Neural cell (in vitro differentiated cells): ENCODE data around the gene OVAAL. TPM values are rescaled to one million over a fixed set of nuclear protein-coding genes. Genes with fewer than 3 reads are reported as not detected.

ENCODE experiments used
- H2AFZ ChIP-seq: fragments of 200-600, 300-800 bp; sonication (generic), shearing (Covaris generic); 2 replicates; pipeline ENCODE4 v1.6.0; 2014; ENCODE audit warnings: low read depth, mild to moderate bottlenecking, antibody characterized with exemption, low read length, moderate library complexity
- H3F3A ChIP-seq: fragments of 200-600 bp; shearing (Covaris generic); 2 replicates; pipeline ENCODE4 v1.6.1; 2016; ENCODE audit warnings: mild to moderate bottlenecking, moderate library complexity, mixed read lengths, antibody characterized with exemption, low read length; ENCODE audit not compliant: insufficient read depth, poor library complexity, severe bottlenecking
- H3K27ac ChIP-seq: fragments of 200-600, 300-800 bp; sonication (generic), shearing (Covaris generic); 2 replicates; pipeline ENCODE4 v1.5.1; 2014; ENCODE audit warnings: mild to moderate bottlenecking, low read length, moderate library complexity
- H3K27me3 ChIP-seq: fragments of 300-800, 200-600 bp; sonication (generic), shearing (Covaris generic); 2 replicates; pipeline ENCODE4 v1.6.0; 2014; ENCODE audit warnings: mild to moderate bottlenecking, low read depth, low read length, moderate library complexity; ENCODE audit not compliant: insufficient read depth
- H3K36me3 ChIP-seq: fragments of 300-800, 200-600 bp; sonication (generic), shearing (Covaris generic); 2 replicates; pipeline ENCODE4 v1.5.1; 2014; ENCODE audit warnings: mild to moderate bottlenecking, antibody characterized with exemption, low read length, moderate library complexity; ENCODE audit not compliant: insufficient read depth
- H3K4me2 ChIP-seq: fragments of 300-800, 200-600 bp; sonication (generic), shearing (Covaris generic); 2 replicates; pipeline ENCODE4 v1.6.0; 2014; ENCODE audit warnings: mild to moderate bottlenecking, low read length
- H3K4me3 ChIP-seq: fragments of 300-800, 200-600 bp; sonication (generic), shearing (Covaris generic); 2 replicates; pipeline ENCODE4 v1.5.1; 2014; ENCODE audit warnings: mild to moderate bottlenecking, low read length, moderate library complexity
- H3K79me2 ChIP-seq: fragments of 200-600 bp; shearing (Covaris generic); replicated peaks from 2 replicates; pipeline ENCODE4 v1.6.0; 2014; ENCODE audit warnings: mild to moderate bottlenecking, low read length, moderate library complexity; ENCODE audit not compliant: insufficient read depth
- H3K9ac ChIP-seq: fragments of 300-800, 200-600 bp; sonication (generic), shearing (Covaris generic); 2 replicates; pipeline ENCODE4 v1.6.1; 2016; ENCODE audit warnings: mild to moderate bottlenecking, low read length, mixed read lengths
- H3K9me2 ChIP-seq: fragments of 200-600 bp; shearing (Covaris generic); 2 replicates; pipeline ENCODE4 v1.6.1; 2016; ENCODE audit warnings: mild to moderate bottlenecking, low read length, mixed read lengths; ENCODE audit not compliant: insufficient read depth
- H3K9me3 ChIP-seq: fragments of 200-600, 300-800 bp; sonication (generic), shearing (Covaris generic); 2 replicates; pipeline ENCODE4 v1.6.1; 2016; ENCODE audit warnings: mild to moderate bottlenecking, mixed run types, low read length, moderate library complexity, mixed read lengths
- H4K20me1 ChIP-seq: fragments of 200-600 bp; shearing (Covaris generic); 2 replicates; pipeline ENCODE4 v1.6.1; 2016; ENCODE audit warnings: mild to moderate bottlenecking, mixed run types; ENCODE audit not compliant: insufficient read depth
- CTCF ChIP-seq: fragments of 450-650 bp; IDR thresholded peaks from 2 replicates; pipeline ENCODE4 v1.5.1; 2014; ENCODE audit warnings: antibody characterized with exemption, mild to moderate bottlenecking, moderate library complexity; ENCODE audit not compliant: poor library complexity, severe bottlenecking
- EP300 ChIP-seq: fragments of 450-650 bp; conservative IDR thresholded peaks from 2 replicates; pipeline ENCODE4 v1.6.1; 2014; ENCODE audit warnings: antibody characterized with exemption, mild to moderate bottlenecking, moderate library complexity; ENCODE audit not compliant: poor library complexity, severe bottlenecking
- EZH2 ChIP-seq: fragments of 200-600, 300-800 bp; shearing (Covaris generic), sonication (generic); IDR thresholded peaks from 2 replicates; pipeline ENCODE4 v1.6.1; 2014; ENCODE audit warnings: antibody characterized with exemption, low read length, borderline replicate concordance, mild to moderate bottlenecking; ENCODE audit not compliant: insufficient read depth, poor library complexity, severe bottlenecking
- MXI1 ChIP-seq: fragments of 450-650 bp; conservative IDR thresholded peaks from 2 replicates; pipeline ENCODE4 v1.6.1; 2014; ENCODE audit warnings: antibody characterized with exemption, mild to moderate bottlenecking; ENCODE audit not compliant: poor library complexity, severe bottlenecking
- POLR2AphosphoS5 ChIP-seq: IDR thresholded peaks from 2 replicates; pipeline ENCODE4 v1.6.1; 2012
- RAD21 ChIP-seq: fragments of 450-650 bp; conservative IDR thresholded peaks from 2 replicates; pipeline ENCODE4 v1.6.1; 2014; ENCODE audit warnings: antibody characterized with exemption, mild to moderate bottlenecking, moderate library complexity
- REST ChIP-seq: IDR thresholded peaks from 2 replicates; pipeline ENCODE4 v1.6.1; 2012; ENCODE audit warnings: borderline replicate concordance
- SMC3 ChIP-seq: fragments of 450-650 bp; conservative IDR thresholded peaks from 2 replicates; pipeline ENCODE4 v1.6.1; 2014; ENCODE audit warnings: antibody characterized with exemption, mild to moderate bottlenecking, moderate library complexity; ENCODE audit not compliant: poor library complexity
- TAF1 ChIP-seq: IDR thresholded peaks from 2 replicates; pipeline ENCODE4 v1.6.1; 2012; ENCODE audit warnings: low read depth
- polyA plus RNA-seq: library from polyadenylated mRNA; depleted of rRNA; stranded (reverse); fragments of >200 nt; gene quantifications from 2 replicates; pipeline ENCODE4 v1.2.3, GENCODE V29; 2014

The OVAAL gene
- polyA plus RNA-seq, 1 donor from 2014 or later, result not detected

- H3K9me2 ChIP-seq, result no peaks in the 10 kb centered on the region
- no peak overlapping the region for H3K9ac ChIP-seq
- H3K4me3 ChIP-seq, result no peak overlapping the region
- no peak overlapping the region for H3K27ac ChIP-seq
- H3K79me2 ChIP-seq, result no peaks in the 10 kb centered on the region
- H2AFZ ChIP-seq, result no peak overlapping the region
- no peaks in the 10 kb centered on the region for H4K20me1 ChIP-seq
- TF ChIP-seq TAF1, result no peak
- no peak for TF ChIP-seq RAD21
- TF ChIP-seq EP300, result no peak
- no peak for TF ChIP-seq MXI1
- TF ChIP-seq CTCF, result no peak
- no peak for TF ChIP-seq REST
- TF ChIP-seq SMC3, result no peak
- no peak for TF ChIP-seq EZH2
- no peak for TF ChIP-seq POLR2AphosphoS5
- H3K36me3 ChIP-seq, result no peaks in the 10 kb centered on the region
- H3K27me3 ChIP-seq, result no peaks in the 10 kb centered on the region
- no peaks in the 10 kb centered on the region for H3F3A ChIP-seq
- H3K9me3 ChIP-seq, result no peaks in the 10 kb centered on the region
- H3K4me2 ChIP-seq, result no peak overlapping the region
Observed at GRCh38 chr1:180527101-180527669, 31.6 kb upstream of the OVAAL start.

- H3K9me2 ChIP-seq, result no peaks in the 10 kb centered on the region
- no peaks in the 10 kb centered on the region for H3F3A ChIP-seq
- no peak overlapping the region for H3K4me3 ChIP-seq
- no peak overlapping the region for H2AFZ ChIP-seq
- TF ChIP-seq CTCF (no peak), RAD21 (no peak), TAF1 (no peak), EP300 (no peak), REST (no peak)
- no peaks in the 10 kb centered on the region for H3K27me3 ChIP-seq
- H3K9ac ChIP-seq, result no peak overlapping the region
- H3K27ac ChIP-seq, result no peak overlapping the region
- no peaks in the 10 kb centered on the region for H3K9me3 ChIP-seq
- H3K36me3 ChIP-seq, result no peaks in the 10 kb centered on the region
- no peaks in the 10 kb centered on the region for H3K79me2 ChIP-seq
- no peaks in the 10 kb centered on the region for H4K20me1 ChIP-seq
- no peak overlapping the region for H3K4me2 ChIP-seq
Observed at GRCh38 chr1:180528868-180529470, 29.8 kb upstream of the OVAAL start.
